Globus pallidus (tissue), 1 donor: ENCODE data around the gene OSM.

ENCODE experiments used
- DNase-seq: peaks from one replicate; pipeline ENCODE4 v3.0.0-alpha.2; 2015; ENCODE audit warnings: low spot score

OSM gene

DNA sequence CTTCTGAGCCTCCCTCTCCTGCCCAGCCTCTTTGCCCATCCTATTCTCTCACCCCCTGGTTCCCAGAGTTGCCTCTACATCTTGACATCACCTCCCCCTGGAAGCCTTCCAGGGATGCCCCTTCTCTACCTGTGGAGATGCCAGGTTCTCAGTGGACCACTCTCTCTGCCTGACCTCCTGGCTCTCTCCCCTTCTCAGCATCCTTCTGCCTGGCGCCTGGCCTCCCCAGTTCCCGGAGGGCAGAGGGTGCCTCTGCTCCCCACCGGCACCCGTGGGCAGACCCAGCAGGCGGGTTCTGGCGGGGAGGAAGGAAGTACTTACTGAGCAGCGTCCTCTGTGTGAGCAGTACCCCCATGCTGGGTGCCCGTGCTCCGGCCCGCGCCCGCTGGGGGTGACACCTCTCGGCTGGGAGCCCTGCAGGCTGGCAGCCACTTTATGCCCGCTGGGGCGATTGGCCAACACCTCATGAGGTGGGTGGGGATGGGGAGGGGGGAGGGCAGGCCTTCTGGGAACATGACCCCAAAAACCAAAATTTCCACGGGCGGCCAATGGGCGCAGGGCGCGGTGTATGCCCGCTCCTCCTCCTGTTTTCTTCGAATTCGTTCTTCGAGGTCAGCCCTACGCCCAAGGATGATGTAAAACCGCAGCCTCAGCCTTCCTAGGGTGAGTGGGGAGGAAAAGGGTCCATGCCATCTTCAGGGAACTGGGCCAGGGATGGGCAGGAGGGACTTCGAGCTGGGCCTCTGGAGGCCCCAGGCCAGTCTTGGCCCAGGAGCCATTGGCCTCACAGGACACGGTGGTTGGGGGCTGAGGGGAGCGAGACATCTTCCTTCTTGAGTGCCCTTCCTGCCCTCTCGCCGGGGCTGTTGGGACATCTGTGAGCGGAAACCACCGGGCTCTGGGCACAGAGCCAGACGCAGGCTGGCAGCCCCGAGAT lies at the start of gene OSM:
TSS of gene OSM (minus strand) at position 407 of the 937 bp plus-strand sequence. CDS start at position 355, 52 bp downstream.
- DNase-seq: no peak

DNA sequence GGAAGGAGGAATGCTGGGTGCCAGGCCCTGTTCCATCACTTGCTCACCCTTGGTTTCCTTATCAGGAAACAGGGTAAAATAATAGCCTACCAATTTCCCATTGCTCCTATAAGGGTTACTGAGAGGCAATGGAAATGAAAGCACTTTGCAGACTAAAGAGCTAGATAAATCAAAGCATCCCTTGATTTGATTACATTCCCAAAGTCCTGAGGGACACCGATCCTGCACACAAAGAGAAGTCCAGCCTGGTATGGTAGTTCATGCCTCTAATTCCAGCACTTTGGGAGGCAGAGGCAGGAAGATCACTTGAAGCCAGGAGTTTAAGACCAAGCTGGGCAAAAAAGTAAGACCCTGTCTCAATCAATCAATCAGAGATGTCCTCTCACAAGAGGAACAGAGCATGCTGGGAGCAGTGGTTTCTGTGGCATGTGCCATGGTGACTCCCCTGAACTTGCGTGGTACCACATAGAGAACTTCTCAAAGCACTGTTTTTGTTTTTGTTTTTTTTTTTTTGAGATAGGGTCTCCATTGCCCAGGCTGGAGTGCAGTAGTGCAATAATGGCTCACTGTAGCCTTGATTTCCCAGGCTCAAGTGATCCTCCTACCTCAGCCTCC lies 49.4 kb upstream of the OSM start:
- no peak for DNase-seq

DNA sequence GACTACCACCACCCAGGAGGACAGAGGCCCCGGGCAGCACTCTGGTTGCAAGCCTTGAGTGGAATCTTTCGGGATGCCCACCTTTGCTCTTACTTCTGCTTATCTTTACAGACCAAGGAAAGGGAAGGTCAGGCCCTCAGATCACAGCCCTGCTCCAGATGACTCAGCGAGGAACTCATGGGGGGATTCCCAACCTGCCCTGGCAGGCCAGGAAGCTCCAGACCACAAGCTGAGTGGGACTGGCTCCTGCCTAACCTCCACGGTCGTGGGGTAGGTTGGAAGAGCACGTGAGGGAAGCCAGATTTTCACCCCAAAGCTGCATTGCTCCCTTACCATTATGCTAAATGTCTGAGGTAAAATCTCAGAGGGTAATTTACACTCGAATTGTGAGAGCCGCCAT lies 48.3 kb upstream of the OSM start:
- no peak for DNase-seq

DNA sequence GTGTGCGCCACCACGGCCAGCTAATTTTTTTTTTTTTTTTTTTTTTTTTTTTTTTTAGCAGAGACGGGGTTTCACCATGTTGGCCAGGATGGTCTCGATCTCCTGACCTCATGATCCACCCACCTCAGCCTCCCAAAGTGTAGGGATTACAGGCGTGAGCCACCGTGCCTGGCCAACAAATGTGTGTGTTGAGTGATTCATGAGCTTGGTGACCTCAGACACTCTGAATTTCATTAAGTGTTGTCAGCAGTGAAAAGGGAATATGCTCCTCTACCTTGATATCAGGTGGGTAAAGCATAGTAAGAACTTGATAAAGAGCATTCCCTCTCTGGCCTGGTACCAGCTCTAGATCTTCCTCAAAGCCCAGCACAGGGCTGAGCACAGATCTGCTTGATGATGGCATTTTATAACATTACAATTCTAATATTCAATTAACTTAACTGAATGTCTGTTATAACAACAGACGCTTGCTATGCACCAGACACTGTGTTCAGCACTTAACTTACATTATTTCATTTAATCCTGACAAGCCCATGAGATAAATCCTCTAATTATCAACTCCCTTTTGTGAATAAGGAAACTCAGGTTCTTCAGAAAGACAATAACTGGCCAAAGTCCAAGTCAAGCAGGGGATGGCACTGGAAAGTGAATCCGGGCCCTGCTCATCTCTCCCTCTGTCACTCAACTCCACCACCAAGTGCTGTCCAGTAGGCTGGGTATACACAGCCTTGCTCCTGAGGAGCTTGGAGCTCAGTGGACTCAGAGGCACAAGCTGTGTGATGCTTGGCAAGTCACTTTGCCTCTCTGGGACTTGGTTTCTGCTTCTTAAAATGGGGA lies 47.1 kb upstream of the OSM start:
- DNase-seq: no peak

DNA sequence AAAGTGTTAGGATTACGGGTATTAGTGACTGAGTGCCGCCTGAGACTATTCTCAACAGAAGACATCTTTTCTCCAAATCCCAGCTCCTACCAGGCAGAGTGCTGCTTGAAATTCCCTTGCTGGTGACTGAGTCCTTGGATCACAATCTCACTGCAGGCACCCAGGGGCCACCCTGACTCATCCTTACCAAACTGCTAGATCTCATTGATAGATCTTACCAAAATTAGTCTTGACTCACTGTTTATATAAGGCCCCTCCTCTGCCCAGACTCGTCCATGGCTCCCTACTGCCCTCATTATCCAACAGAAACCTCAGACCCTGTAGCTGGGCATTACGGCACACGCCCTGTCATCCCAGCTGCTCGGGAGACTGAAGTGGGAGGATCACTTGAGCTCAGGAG lies 45.4 kb upstream of the OSM start:
- no peak for DNase-seq

DNA sequence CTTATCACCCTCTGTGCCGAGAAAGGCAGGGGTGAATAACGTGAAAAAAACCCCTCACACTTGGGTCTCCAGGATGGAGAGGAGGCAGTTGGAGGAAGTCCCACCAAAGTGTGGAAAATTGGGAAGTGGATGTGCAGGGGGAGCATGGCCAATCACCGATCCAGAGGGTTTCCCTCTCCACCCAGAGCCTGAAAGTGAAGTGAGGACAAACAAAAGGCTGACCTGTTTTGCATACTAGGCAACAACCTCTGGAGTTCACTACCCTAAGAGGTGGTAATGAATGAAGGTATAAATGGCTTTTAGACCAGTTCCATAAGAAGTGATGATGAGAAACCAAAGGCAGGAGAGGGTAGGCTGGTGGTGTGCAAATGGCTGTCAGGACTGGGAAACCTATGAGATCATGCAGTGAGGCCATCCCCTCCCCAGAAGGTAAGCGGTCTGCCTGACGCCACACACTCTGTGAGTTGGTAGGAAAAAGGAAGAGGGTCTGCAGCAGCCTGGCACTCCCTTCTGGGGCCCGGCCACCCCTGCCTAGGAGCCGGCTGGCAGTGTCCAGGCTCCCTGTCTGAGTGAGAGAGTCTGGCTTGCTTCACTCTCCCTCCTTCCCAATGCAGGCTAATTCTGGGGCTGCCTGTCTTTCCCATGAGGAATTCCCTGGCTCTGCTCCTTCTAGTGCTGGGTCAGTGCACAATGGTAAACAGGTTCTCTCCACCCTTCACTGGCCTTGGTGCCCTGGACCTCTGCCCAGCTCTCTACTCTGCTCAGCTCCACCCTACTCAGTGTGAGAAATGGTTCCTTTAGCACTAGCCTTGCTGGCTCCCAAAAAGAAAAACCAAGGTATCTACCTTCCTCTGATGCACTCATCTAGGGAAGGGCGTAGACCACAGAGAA lies 44.5 kb upstream of the OSM start:
- DNase-seq: no peak

DNA sequence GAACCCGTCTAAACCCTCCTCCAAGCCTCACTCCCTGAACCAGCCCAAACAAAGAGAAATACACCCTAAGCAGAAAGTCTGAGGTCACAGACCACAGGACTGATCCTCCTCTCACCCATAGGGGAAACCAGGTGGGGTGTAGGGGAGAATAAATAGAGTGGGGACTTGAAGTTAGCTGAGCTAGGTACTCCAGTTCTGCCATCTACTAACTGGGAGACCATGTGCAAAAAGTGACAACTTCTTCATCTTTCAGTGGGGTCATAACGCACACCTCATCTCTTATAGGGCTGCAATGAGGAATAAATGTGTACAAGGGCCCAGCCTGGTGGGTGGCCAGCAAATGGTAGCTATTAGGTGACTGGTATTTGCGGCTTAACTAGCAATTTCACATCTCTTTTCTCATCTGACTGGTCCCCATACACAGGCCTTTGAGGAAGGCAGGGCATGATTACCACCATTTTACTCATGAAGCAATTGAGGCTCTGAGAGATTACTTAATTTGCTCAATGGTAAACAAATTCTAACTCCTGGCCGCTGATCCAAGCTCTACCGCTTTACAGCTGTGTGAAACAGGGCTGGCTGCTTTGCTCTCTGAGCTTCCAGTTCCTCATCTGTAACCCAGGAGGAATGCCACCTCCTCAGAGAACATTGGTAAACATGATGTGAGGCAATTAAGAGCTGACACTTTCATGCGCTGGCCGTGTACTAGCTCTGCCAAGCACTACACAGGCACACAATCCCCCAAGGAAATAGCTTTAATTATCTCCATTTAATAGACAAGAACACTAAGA lies 43.5 kb upstream of the OSM start:
- DNase-seq: no peak

DNA sequence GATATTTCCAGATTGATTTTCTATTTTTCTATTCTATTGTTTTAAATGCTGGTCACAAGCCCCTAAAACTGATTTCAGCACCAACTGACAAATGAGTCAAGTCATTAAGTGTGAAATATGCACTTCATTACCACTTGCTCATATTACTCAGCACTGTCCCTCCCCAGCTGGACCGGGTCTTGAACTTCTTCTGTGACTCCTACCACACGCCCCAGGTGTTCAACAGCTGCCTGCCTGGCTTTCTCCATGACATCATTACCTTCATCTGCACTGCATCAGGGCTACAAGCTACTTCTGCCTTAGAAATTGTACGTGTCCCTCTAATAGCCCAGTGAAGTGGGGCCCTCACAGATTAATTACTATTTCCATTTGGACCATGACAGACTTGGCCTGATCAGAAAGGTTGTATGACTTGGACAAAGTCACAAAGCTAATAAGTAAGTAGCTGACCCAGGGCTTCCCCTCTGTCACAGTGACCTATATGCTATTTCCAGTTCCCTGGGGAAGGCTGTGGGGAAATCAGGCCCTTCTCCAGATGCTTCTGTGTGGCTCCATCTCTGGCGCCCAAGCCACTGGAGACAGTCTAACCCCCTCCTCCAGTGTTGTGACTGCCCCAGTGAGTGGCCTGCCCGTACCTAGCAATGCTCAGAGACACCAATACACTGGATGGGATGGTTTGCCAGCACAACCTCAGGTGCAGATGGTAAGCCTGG lies 42.0 kb upstream of the OSM start:
- DNase-seq: no peak

DNA sequence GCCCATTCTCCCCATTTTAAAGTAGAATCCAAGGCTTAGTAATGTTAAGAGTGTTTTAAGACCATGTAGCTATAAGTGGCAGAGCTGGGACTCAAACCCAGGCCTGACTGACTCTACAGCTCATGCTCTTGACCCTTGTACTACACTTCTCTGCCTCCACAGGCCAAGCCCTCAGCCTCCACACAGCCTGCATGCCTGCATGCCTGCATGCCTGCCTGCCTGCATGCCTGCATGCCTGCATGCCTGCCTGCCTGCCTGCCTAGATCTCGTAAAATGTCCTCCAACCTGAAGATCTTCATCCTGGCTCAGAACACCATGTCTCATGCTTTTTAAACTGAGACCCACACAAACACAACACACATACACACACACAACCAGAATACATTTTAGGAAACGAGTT lies 41.4 kb upstream of the OSM start:
- no peak for DNase-seq

DNA sequence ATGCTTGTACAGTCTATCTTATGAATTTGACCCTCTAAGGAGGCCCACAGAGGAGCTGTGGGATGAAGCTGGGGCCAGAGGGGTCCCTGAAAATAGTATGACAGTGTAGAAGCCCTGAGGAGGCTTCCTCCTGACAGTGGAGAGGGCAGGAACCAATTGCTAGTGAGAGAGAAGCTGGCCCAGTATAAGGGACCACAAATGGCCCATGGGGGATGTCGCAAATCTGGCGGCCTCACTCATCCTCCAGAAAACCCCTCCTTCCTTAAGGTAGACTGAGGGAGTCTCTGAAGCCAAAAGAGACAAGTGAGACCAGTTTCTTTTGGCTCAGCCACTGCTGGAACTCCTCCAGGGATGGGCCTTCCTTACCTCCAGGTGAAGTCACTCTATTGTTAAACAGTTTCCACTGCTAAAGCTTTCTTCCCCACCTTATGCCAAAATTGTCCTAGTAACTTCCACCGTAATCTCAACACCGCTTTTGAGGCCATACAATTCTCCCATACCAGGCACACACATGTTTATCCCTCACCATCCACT lies 40.5 kb upstream of the OSM start:
- no peak for DNase-seq

DNA sequence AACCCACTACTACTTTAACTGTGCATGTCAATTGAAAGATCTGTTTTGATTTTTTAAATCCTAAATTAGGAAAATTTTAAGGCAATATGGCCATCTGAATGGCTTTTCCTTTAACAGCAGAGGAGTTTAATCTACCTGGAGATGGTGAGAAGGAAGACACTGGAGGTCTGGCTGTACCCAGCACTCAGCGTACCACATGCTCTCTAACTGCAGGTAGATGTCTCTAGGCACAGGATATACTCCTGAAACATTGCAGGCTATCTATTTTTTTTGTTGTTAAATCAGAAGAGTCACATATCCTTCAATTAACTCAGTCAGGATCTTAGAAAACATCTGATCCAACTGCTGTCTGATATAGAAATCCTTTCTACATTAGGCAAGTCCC lies 40.0 kb upstream of the OSM start:
- DNase-seq: no peak

DNA sequence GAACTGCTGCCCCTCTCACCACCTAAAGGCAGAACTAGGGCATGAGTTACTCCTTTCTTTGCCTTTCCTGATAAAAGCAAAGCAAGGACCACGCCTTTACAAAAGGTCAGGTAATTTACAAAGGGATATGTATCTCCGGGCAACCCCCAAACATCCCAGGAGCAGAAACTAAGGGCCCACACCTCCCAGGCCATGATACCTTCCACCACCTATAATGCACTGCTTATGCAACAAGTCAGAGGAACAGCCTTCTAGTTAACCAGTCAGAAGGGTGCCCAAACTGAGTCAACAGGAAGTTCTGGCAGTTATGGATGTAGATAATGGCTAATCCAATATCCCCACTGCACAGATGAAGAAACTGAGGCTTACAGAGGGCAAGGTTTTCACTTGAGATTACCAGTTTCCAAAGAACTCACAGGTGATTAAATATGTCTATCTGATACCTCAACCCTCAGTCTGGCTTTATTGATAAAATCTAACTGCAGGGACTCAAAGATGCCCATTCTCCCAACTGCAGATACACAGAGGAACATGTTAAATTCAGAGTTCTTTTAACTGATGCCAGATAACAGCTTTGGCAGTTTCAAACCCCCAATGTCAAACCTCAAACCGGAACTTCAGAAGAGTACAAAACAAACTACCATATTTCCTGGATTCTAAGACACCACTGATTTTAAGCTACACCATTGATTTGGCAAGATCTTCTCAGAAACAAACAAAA lies 39.4 kb upstream of the OSM start:
- no peak for DNase-seq

DNA sequence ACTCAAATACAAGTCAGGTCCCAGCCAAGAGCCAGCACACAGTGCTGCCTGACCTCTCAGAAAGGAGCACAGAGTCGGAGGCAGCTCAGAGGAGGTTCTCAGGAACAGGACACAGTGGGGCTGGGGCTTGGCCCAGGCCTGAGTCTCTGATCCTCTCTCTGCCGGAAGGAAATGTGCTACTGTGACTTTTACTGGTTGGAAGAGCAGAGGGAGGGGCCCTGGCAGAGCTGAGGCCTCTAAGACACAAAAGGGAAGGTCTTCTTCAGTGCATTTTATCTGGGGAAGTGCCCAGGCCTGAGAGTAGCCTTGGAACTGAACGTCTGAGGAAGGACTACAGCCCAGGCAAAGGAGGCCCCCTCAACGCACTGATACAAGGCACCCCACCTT lies 38.9 kb upstream of the OSM start:
- peak; percentile 63 for DNase-seq

DNA sequence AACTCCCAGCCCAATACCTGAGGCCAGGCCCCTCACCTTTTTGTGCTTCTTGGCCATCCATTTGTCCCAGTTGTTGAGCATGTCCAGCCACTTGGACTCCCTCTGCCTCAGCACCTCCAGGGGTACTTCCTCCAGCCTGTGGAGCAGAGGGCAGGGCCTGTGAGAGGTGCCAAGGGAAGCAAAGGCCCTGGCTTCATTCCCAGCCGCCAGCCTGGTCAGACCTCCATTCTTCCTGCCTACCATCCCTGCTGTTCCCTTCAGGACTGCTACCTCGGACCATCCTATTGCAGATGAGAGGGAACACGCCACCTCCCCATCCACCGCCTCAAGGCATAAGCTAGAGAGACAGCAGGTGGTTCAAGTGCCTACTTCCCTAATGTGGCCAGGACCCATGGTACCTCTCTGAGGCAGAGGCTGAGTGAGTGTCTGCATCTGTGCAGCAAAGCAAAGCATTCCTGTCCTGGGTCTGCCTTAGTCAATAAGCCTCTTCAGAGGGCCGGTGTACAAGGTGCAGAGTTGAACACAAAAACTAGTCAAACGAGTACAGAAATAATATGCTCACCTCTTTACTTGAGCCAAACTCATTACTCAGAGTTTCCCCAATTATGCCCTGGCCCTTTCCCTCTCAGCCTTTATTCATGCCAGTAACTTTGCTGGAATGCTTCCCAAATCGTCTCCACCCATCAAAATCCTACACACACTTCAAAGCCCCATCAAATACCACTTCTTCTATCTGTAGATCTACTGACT lies 38.0 kb upstream of the OSM start:
- DNase-seq: no peak

DNA sequence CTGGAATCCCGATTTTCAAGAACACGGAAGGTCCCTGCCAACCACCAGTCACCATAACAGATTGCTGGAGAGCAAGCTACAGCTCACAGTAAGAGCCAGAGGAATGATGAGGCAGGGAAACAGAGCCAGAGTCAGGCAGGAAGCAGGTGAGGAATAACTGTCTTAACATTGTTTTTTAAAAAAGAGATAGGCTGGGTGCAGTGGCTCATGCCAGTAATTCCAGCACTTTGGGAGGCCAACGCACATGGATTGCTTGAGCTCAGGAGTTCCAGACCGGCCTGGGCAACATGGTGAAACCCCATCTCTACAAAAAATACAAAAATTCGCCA lies 36.1 kb upstream of the OSM start:
- no peak for DNase-seq

DNA sequence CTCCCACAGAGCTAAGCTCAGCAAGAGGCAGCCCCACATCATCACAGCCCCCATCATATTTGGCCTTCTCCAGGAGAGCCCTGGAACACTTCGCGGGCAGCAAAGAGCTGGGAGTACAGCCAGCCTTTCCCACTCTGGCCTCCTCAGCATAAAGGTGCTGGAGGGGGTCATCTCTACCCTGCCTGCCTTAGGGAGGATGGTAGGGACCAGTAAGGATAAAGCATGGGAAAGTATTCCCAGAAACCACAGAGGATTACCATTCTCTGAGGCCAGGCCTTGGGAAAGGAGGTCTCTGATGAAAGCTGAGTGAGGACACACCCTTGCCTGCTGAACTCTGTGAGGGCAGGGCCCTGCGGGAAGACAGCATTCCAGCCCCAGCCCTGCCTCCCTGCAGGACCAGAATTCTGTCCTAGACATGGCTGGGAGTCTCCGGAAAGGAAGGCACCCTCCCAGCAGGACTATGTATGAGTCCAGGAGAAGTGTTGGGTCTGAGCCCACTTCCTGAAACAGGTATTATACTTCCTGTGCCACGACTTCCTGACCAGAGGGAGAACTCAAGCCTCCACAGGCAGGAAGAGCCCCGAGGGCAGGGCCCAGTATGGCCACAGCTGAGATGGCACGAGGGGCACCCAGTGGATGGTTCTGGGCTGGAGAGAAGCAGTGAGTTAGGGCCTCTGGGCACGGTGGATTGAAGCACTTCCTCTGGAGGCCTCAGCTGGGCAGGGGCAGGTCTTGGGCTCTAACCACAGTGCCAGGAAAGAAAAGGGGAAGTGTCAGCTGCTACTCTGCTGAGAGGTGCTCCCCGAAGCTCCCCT lies 35.6 kb upstream of the OSM start:
- no peak for DNase-seq

DNA sequence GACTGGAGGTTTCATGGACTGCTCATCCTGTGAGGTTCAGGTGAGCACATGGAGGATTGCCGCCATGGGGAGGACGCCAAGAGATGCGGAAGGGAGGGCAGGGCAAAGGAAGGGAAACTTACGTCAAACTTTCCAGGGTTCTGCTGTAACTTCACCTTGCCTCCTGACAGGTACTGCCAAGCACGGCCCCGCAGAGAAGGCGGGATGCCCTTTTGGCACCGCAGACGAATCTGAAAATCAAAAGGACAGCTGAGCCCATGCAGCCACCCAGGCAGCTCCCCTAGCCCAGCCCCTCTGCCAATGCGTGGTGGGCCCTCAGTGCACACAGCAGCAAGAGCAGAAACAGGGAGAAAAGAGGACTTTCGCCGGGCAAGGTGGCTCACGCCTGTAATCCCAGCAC lies 32.7 kb upstream of the OSM start:
- DNase-seq: no peak
